Measurements from ENCODE around the gene SLC39A13.

- no peak for TF ChIP-seq CTCF (conservative IDR thresholded peaks at IDR 0.05; ENCODE audit: low read depth, low read length)
- no peak for TF ChIP-seq EZH2 (IDR thresholded peaks at IDR 0.05; ENCODE audit: low read length, unreplicated experiment)
- no peak for TF ChIP-seq EZH2phosphoT487 (IDR thresholded peaks at IDR 0.05; ENCODE audit: borderline replicate concordance, low read length)
These were observed 10.3 kb downstream of the SLC39A13 start for GRCh38 chr11:47418454-47419259.
